HG02852 (cell line): Measurements from ENCODE around the gene NUDT22.

ENCODE experiments used
- ATAC-seq: cut with Tn5 transposase; IDR thresholded peaks from one replicate; pipeline ENCODE4 v1.9.1; 2021; ENCODE audit warnings: mild to moderate bottlenecking, moderate library complexity; ENCODE audit not compliant: unreplicated experiment

Gene NUDT22

GRCh38 chr11:64253043-64253442 is 27.0 kb downstream of the NUDT22 start:
- ATAC-seq: no peak

GRCh38 chr11:64253481-64253880 is 27.4 kb downstream of the NUDT22 start:
- no peak for ATAC-seq

GRCh38 chr11:64254326-64254725 is 28.3 kb downstream of the NUDT22 start:
- no peak for ATAC-seq

GRCh38 chr11:64255135-64256128 is 29.4 kb downstream of the NUDT22 start:
- no peak for ATAC-seq

- ATAC-seq: no peak
Observed at GRCh38 chr11:64256300-64256699, 30.2 kb downstream of the NUDT22 start.

GRCh38 chr11:64258356-64258755 is 32.3 kb downstream of the NUDT22 start:
- ATAC-seq: no peak

- no peak for ATAC-seq
Observed at GRCh38 chr11:64258946-64259532, 33.0 kb downstream of the NUDT22 start.

GRCh38 chr11:64259533-64260067 is 33.5 kb downstream of the NUDT22 start:
- ATAC-seq: no peak

- ATAC-seq: no peak
Observed at GRCh38 chr11:64260147-64260708, 34.2 kb downstream of the NUDT22 start.

GRCh38 chr11:64261556-64262080 is 35.5 kb downstream of the NUDT22 start:
- no peak for ATAC-seq

- no peak for ATAC-seq
Observed at GRCh38 chr11:64262271-64263002, 36.4 kb downstream of the NUDT22 start.

- no peak for ATAC-seq
Observed at GRCh38 chr11:64263021-64263946, 37.2 kb downstream of the NUDT22 start.

GRCh38 chr11:64263947-64264317 is 37.9 kb downstream of the NUDT22 start:
- ATAC-seq: no peak

GRCh38 chr11:64264371-64264852 is 38.3 kb downstream of the NUDT22 start:
- ATAC-seq: no peak

GRCh38 chr11:64265176-64266160 is 39.4 kb downstream of the NUDT22 start:
- ATAC-seq: no peak

- no peak for ATAC-seq
Observed at GRCh38 chr11:64266339-64266738, 40.3 kb downstream of the NUDT22 start.

GRCh38 chr11:64267207-64267945 is 41.3 kb downstream of the NUDT22 start:
- ATAC-seq: no peak
